Sigmoid colon (tissue), 4 donors: ENCODE data around the gene SMIM20.

ENCODE experiments used
- POLR2A ChIP-seq, 2 donors: fragments of 450-650 bp; IDR thresholded peaks; one replicate each; pipeline ENCODE4 v1.6.1; 2016; ENCODE audit warnings: antibody characterized with exemption in 2 of 2, mild to moderate bottlenecking in 2 of 2, moderate library complexity in 2 of 2
- POLR2AphosphoS5 ChIP-seq, 4 donors: sonication (generic); formaldehyde crosslinking; IDR thresholded peaks; one replicate each; pipeline ENCODE4 v1.6.1; 2017; ENCODE audit warnings: antibody characterized with exemption in 4 of 4

GRCh38 chr4:25949173-25949748 lies 35.2 kb downstream of the SMIM20 start:
- no peak for TF ChIP-seq POLR2A (IDR thresholded peaks at IDR 0.05)
- TF ChIP-seq POLR2AphosphoS5 (IDR thresholded peaks at IDR 0.05), result no peak
